ENCODE results near the gene CEBPG.

GRCh38 chr19:33375837-33376159, 2.3 kb downstream of the CEBPG start:
- TF ChIP-seq CTCF (IDR thresholded peaks at IDR 0.05; ENCODE audit: low read depth, low read length) (no peak), POLR2A (IDR thresholded peaks at IDR 0.05; ENCODE audit: extremely low read depth, insufficient read length) (no peak)
